Islet precursor cell (in vitro differentiated cells): ENCODE data around the gene EYS.

Source experiments
- DNase-seq: peaks from one replicate; pipeline ENCODE4 v3.0.0-alpha.2; 2018

Gene EYS

GRCh38 chr6:64803470-64804166 lies 903.4 kb downstream of the EYS start:
- no peak for DNase-seq

DNA sequence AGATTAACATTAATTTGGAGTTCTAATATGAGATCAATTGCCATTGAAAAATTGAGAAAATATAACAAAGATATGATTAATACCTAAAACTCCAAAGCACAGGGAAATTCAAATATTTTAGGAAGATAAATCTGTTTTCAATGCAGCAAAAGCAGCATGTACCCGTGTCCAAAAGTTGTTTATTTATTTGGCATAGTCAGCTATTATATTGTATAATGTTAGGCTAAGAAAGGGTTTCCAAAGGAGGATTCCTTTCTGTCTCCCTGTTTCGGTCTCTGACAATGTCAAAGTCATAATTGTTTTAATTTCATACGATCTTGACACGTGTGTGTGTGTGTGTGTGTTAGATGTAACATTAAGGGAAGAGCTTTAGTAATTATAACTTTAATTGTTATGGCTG lies 914.5 kb downstream of the EYS start:
- DNase-seq: no peak

DNA sequence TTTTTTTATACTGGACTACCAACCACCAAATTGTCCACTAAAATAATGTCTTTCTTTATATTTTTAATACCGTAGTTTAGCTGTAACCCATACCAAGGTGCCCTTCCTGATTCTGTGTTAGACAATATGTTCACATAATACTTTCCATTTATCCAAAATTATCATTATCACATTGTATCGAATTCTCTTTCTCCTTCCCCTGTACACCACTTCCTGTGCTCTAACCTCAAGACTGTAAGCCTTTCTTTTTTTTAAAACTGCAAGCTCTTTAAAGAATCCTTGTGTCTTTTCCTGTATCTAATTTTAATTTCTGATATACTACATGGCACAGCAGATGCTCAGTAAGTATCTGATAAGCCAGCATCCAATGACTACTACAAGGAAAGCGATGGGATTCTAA lies 917.5 kb downstream of the EYS start:
- DNase-seq: no peak

DNA sequence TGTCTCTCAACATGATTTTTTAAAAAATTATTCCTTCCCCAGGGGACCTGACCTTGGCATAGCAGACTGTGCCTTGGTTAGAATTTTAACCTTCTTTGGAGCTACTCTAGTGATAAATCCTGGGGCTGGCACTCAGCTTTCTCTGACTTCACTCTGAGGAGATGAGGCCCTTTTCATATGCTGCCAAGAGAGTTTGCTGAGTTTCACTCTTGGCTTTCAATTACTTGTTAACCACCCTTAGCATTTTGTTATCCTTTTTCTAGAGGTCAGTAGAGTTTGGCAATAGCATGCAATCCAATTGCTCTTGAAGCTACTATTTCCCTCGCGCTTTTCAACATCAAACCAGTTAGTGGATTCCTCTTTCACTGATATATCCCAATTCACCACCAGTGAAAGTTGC lies 920.3 kb downstream of the EYS start:
- DNase-seq: no peak

GRCh38 chr6:64782877-64783276 lies 924.1 kb downstream of the EYS start:
- DNase-seq: no peak

DNA sequence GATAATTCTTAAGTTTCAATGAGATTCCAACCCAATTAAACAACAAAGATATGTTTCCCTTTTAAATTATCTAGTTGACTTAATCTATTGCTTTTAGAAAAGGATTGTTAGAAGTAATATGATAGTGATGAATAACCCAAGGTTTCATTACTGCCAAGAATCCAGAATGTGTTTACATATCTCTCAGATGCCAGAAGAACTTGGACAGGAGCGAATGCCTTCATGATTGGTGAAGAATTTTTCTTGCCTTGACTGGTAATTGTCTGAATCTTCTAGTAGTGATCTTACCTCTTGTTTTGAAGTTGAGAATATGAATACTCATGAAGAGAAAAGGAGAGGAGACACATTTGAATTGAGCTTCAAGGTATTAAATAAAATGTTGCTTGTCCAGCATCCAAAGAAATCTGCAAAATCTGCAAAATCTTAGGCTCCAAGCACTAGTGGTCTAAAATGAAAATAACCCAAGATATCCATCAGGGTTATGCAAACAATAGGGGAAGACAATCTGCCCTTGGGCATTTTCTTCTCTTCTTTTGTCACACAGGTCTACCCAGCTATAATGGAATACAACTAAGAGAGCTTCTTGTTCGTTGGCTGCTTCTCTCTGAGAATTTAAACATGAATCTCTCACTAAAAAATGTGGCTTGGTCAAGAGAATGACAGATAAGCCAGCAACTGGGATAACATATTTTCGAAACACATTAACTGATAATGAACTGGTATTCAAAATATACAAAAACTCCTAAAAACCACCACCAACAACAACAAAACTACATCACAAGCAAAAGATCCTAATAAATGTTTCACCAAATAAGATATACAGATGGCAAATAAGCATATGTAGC lies 928.9 kb downstream of the EYS start:
- no peak for DNase-seq

DNA sequence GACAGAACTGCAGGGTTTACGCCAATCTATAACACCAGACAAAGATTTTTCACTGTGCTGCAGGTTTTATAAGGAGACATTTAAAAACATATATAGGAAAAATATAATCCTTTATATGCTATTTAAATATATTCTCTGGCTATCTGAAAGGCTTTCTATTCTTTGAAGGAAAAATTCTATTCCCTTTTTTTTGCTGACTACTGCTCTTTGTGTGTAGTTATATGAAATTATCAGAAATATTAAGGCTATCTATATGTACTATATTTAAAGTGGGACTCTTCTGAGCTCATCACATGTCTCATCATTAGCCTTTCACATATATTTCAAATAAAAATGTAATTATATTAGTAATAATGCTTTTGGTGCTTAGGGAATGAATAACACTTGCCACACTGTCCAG lies 930.7 kb downstream of the EYS start:
- DNase-seq: no peak

GRCh38 chr6:64774881-64775280 lies 932.1 kb downstream of the EYS start:
- DNase-seq: no peak

DNA sequence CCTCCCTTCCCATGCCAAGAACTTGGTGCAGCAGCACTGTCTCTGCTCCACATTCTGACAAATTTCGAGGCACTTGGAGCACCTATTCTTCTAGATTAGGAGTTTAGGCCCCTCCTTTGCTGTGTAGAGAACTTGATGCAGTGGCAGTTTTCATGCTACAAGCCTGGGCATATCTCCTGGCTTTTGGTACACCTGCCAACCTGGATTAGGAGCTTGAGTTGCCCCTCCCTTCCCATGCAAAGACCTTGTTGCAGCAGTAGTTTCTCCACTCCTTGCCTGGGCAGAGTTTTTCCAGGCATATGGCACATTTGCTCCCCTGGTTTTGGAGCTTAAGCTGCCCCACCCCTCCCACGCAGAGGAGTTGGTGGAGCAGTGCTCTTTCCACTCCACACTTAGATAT lies 956.1 kb downstream of the EYS start:
- no peak for DNase-seq

DNA sequence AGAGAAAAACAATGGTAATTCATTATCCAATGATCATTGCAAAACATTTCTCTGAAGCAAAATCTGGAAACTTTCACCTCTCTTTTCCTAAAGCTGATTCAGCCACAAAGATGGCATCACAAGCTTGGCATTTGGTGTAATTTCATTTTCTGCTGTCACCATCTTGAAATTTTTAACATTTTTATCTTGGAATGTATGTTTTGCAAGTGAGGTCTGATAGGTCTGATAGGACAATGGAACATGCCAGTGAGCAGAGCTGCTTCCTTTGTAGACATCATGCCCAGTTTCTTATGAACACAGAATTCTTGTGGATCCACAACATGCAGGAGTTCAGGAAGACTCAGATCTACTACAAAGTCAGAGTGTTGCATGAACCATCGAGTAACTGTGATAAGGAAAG lies 969.6 kb downstream of the EYS start:
- no peak for DNase-seq

GRCh38 chr6:64736421-64736950 lies 970.5 kb downstream of the EYS start:
- no peak for DNase-seq

- DNase-seq: no peak
Measured at GRCh38 chr6:64733433-64733832, 973.6 kb downstream of the EYS start.

DNA sequence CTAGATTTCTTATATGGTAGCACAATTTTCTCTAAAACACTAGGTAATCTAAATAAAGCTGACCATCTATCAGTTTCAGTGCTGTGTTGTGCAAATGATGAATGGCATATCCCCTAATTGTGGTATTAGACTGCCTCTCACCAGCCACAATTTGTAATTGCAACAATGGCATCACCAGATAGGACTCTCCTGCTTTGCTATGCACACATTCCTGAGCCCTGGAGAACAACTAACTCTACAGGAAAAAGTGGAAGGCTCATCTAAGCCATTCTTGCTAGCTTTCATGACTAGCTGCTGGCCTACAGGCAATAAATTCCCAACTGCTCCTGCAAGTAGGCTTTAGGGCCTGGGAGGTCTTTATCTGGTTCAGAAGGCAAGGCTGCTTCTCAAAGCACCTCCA lies 974.1 kb downstream of the EYS start:
- peak; percentile 72 for DNase-seq

- DNase-seq: no peak
Measured at GRCh38 chr6:64729522-64729921, 977.5 kb downstream of the EYS start.

- DNase-seq: no peak
Measured at GRCh38 chr6:64727075-64727474, 980.0 kb downstream of the EYS start.

DNA sequence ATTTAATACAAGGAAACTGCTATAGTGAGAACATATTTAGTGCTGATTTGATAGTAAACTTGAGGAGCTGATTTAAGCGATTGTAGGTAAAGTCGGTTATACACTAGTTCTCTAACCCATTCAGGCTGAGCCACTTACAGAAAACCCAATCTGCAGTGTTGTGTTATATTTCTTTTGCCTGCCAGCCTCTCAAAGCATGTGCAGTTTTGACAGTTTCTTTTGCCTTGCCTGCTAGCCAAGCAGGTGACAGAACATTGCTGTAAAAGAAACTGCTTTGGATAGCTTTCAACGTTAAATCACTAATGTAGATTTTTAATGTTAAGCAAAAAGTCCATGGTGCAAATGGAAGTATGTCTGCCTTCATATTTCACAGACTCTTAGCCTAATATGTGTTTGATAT lies 982.9 kb downstream of the EYS start:
- DNase-seq: no peak

- no peak for DNase-seq
Measured at GRCh38 chr6:64723327-64724058, 983.5 kb downstream of the EYS start.

GRCh38 chr6:64721865-64722264 lies 985.2 kb downstream of the EYS start:
- DNase-seq: no peak

GRCh38 chr6:64717281-64717680 lies 989.7 kb downstream of the EYS start:
- DNase-seq: no peak

GRCh38 chr6:64715624-64716023 lies 991.4 kb downstream of the EYS start:
- no peak for DNase-seq

DNA sequence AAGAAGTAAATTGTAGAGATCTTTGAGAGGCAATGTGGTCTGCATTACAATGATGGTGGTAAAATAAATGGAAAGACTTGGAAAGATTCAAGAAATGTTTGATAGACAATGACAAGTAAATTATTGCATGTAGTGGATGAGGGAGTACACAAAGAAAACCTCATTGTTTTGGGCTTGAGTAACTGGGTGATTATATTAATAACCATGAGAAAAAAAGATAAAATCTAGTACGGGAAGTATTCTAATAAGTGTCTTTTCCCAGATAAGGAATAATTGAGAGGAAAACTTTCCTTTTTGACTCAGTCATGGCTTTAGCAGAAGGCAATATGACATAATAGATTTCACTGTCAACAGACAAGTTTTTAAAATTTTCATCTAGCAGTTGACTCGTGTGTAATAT lies 993.0 kb downstream of the EYS start:
- DNase-seq: no peak

GRCh38 chr6:64713175-64713574 lies 993.9 kb downstream of the EYS start:
- DNase-seq: no peak

- no peak for DNase-seq
Measured at GRCh38 chr6:64712606-64713005, 994.4 kb downstream of the EYS start.

- no peak for DNase-seq
Measured at GRCh38 chr6:64703922-64704321, 1003.1 kb downstream of the EYS start.
